Activated T-helper 1 cell treated with anti-CD3 and anti-CD28 coated beads, Interleukin-12 subunit alpha, Interleukin-12 subunit beta, Interleukin-2, Interleukin-4 antibody, amounts not matched to agents 30 ng/mL and 10 ng/mL and 1 ng/mL, durations not matched to agents 14 hours and 24 hours and 36 hours (primary cell): ENCODE results near the gene ISX. TPM values are rescaled to one million over a fixed set of nuclear protein-coding genes. Genes with fewer than 3 reads are reported as not detected.

ENCODE experiments used
- DNase-seq: peaks from one replicate; pipeline ENCODE4 v3.0.0; 2021; ENCODE audit warnings: low spot score
- H3K27ac Mint-ChIP-seq: one replicate; pipeline ENCODE4 v1.8.0; 2021; ENCODE audit warnings: mild to moderate bottlenecking, mixed read lengths
- H3K27me3 Mint-ChIP-seq: one replicate; pipeline ENCODE4 v1.8.0; 2022; ENCODE audit warnings: mild to moderate bottlenecking, moderate library complexity, mixed read lengths; ENCODE audit not compliant: insufficient read depth
- H3K36me3 Mint-ChIP-seq: one replicate; pipeline ENCODE4 v1.8.0; 2021; ENCODE audit warnings: low read depth, mixed read lengths
- H3K4me1 Mint-ChIP-seq: one replicate; pipeline ENCODE4 v1.8.0; 2021; ENCODE audit warnings: low read depth, mixed read lengths
- H3K4me3 Mint-ChIP-seq: one replicate; pipeline ENCODE4 v1.8.0; 2021; ENCODE audit warnings: mild to moderate bottlenecking, moderate library complexity, mixed read lengths
- H3K9me3 Mint-ChIP-seq: one replicate; pipeline ENCODE4 v1.8.0; 2021; ENCODE audit warnings: mixed read lengths
- intact Hi-C: fragments of 100-400 bp; cut with micrococcal nuclease; formaldehyde crosslinking; loops from one replicate; pipeline ENCODE4 v1.15.1; 2024
- total RNA-seq: library from RNA; stranded (reverse); gene quantifications from 2 replicates; pipeline ENCODE4 v1.2.3, GENCODE V29; 2022

The ISX gene
- total RNA-seq, 1 donor from 2014 or later, result not detected

- no peaks in the 10 kb centered on the region for H3K4me1 Mint-ChIP-seq
- no peaks in the 10 kb centered on the region for H3K36me3 Mint-ChIP-seq
- no peak overlapping the region for H3K27ac Mint-ChIP-seq
- H3K9me3 Mint-ChIP-seq, result peaks cover 4% of the 10 kb centered on the region
- no peak overlapping the region for H3K4me3 Mint-ChIP-seq
- peaks cover 3% of the 10 kb centered on the region for H3K27me3 Mint-ChIP-seq
- intact Hi-C loops, result no loop called here
- no peak for DNase-seq
Measured at GRCh38 chr22:35057155-35057554, 8.8 kb upstream of the ISX start.

GRCh38 chr22:35059632-35060031, 6.3 kb upstream of the ISX start:
- H3K4me1 Mint-ChIP-seq, result peaks cover 3% of the 10 kb centered on the region
- H3K27ac Mint-ChIP-seq, result no peak overlapping the region
- intact Hi-C loops, result no loop called here
- H3K36me3 Mint-ChIP-seq, result no peaks in the 10 kb centered on the region
- peaks cover 3% of the 10 kb centered on the region for H3K27me3 Mint-ChIP-seq
- DNase-seq, result no peak
- H3K9me3 Mint-ChIP-seq, result peaks cover 4% of the 10 kb centered on the region
- no peak overlapping the region for H3K4me3 Mint-ChIP-seq

GRCh38 chr22:35064664-35065063, 1.3 kb upstream of the ISX start:
- no peak overlapping the region for H3K4me3 Mint-ChIP-seq
- intact Hi-C loops, result no loop called here
- DNase-seq, result no peak
- H3K27ac Mint-ChIP-seq, result no peak overlapping the region
- peaks cover 3% of the 10 kb centered on the region for H3K27me3 Mint-ChIP-seq
- H3K4me1 Mint-ChIP-seq, result peaks cover 8% of the 10 kb centered on the region
- H3K36me3 Mint-ChIP-seq, result no peaks in the 10 kb centered on the region
- peaks cover 2% of the 10 kb centered on the region for H3K9me3 Mint-ChIP-seq

- no peak overlapping the region for H3K27ac Mint-ChIP-seq
- no peaks in the 10 kb centered on the region for H3K36me3 Mint-ChIP-seq
- no peak for DNase-seq
- intact Hi-C loops, result no loop called here
- H3K27me3 Mint-ChIP-seq, result peaks cover 3% of the 10 kb centered on the region
- H3K4me1 Mint-ChIP-seq, result peaks cover 8% of the 10 kb centered on the region
- no peaks in the 10 kb centered on the region for H3K9me3 Mint-ChIP-seq
- H3K4me3 Mint-ChIP-seq, result no peak overlapping the region
Measured at GRCh38 chr22:35065183-35065582, 775 bp upstream of the ISX start.

GRCh38 chr22:35066768-35067167, 810 bp downstream of the ISX start:
- no peak for DNase-seq
- Mint-ChIP-seq H3K4me1 (peaks cover 8% of the 10 kb centered on the region), H3K36me3 (no peaks in the 10 kb centered on the region), H3K27me3 (peaks cover 3% of the 10 kb centered on the region), H3K9me3 (no peaks in the 10 kb centered on the region), H3K4me3 (no peak overlapping the region), H3K27ac (no peak overlapping the region)
- intact Hi-C loops, result no loop called here

- Mint-ChIP-seq H3K4me3 (no peak overlapping the region), H3K4me1 (peaks cover 6% of the 10 kb centered on the region), H3K27ac (no peak overlapping the region), H3K27me3 (peaks cover 3% of the 10 kb centered on the region), H3K36me3 (no peaks in the 10 kb centered on the region), H3K9me3 (peaks cover 1% of the 10 kb centered on the region)
- intact Hi-C loops, result no loop called here
- DNase-seq, result no peak
Measured at GRCh38 chr22:35069541-35069940, 3.6 kb downstream of the ISX start.

GRCh38 chr22:35070451-35071093, 4.6 kb downstream of the ISX start:
- Mint-ChIP-seq H3K27ac (no peak overlapping the region), H3K9me3 (peaks cover 9% of the 10 kb centered on the region), H3K36me3 (no peaks in the 10 kb centered on the region), H3K4me1 (peaks cover 3% of the 10 kb centered on the region), H3K4me3 (no peak overlapping the region), H3K27me3 (peaks cover 3% of the 10 kb centered on the region)
- no peak for DNase-seq
- intact Hi-C loops, result no loop called here

- Mint-ChIP-seq H3K27me3 (peaks cover 3% of the 10 kb centered on the region), H3K4me1 (no peaks in the 10 kb centered on the region), H3K9me3 (peaks cover 9% of the 10 kb centered on the region), H3K27ac (no peak overlapping the region), H3K36me3 (no peaks in the 10 kb centered on the region), H3K4me3 (no peak overlapping the region)
- no peak for DNase-seq
- intact Hi-C loops, result no loop called here
Measured at GRCh38 chr22:35071784-35072183, 5.8 kb downstream of the ISX start.

- DNase-seq, result no peak
- H3K36me3 Mint-ChIP-seq, result no peaks in the 10 kb centered on the region
- peaks cover 3% of the 10 kb centered on the region for H3K27me3 Mint-ChIP-seq
- H3K4me1 Mint-ChIP-seq, result no peaks in the 10 kb centered on the region
- H3K27ac Mint-ChIP-seq, result no peak overlapping the region
- intact Hi-C loops, result no loop called here
- H3K9me3 Mint-ChIP-seq, result peaks cover 9% of the 10 kb centered on the region
- no peak overlapping the region for H3K4me3 Mint-ChIP-seq
Measured at GRCh38 chr22:35072925-35073324, 7.0 kb downstream of the ISX start.

GRCh38 chr22:35074583-35074982, 8.6 kb downstream of the ISX start:
- Mint-ChIP-seq H3K9me3 (peaks cover 9% of the 10 kb centered on the region), H3K27me3 (no peaks in the 10 kb centered on the region), H3K27ac (no peak overlapping the region), H3K36me3 (no peaks in the 10 kb centered on the region), H3K4me1 (no peaks in the 10 kb centered on the region), H3K4me3 (no peak overlapping the region)
- intact Hi-C loops, result no loop called here
- no peak for DNase-seq

- Mint-ChIP-seq H3K9me3 (peaks cover 9% of the 10 kb centered on the region), H3K27me3 (no peaks in the 10 kb centered on the region), H3K4me3 (no peak overlapping the region), H3K36me3 (no peaks in the 10 kb centered on the region), H3K4me1 (no peaks in the 10 kb centered on the region), H3K27ac (no peak overlapping the region)
- DNase-seq, result no peak
- intact Hi-C loops, result no loop called here
Measured at GRCh38 chr22:35076630-35077029, 10.7 kb downstream of the ISX start.

- H3K9me3 Mint-ChIP-seq, result peaks cover 5% of the 10 kb centered on the region
Measured at GRCh38 chr22:35085621-35086020, 19.7 kb downstream of the ISX start.

GRCh38 chr22:35089139-35089538, 23.2 kb downstream of the ISX start:
- H3K9me3 Mint-ChIP-seq, result no peaks in the 10 kb centered on the region
- no peaks in the 10 kb centered on the region for H3K36me3 Mint-ChIP-seq
- intact Hi-C loops, result no loop called here
- no peaks in the 10 kb centered on the region for H3K27me3 Mint-ChIP-seq
- H3K4me1 Mint-ChIP-seq, result no peaks in the 10 kb centered on the region
- no peak for DNase-seq
- no peak overlapping the region for H3K27ac Mint-ChIP-seq
- H3K4me3 Mint-ChIP-seq, result no peak overlapping the region

More at GRCh38 chr22:35085621-35086020, 19.7 kb downstream of the ISX start:
- intact Hi-C loops, result no loop called here
- H3K4me1 Mint-ChIP-seq, result no peaks in the 10 kb centered on the region
- no peaks in the 10 kb centered on the region for H3K36me3 Mint-ChIP-seq
- no peaks in the 10 kb centered on the region for H3K27me3 Mint-ChIP-seq
- H3K4me3 Mint-ChIP-seq, result no peak overlapping the region
- no peak for DNase-seq
- H3K27ac Mint-ChIP-seq, result no peak overlapping the region

- Mint-ChIP-seq H3K36me3 (no peaks in the 10 kb centered on the region), H3K4me1 (no peaks in the 10 kb centered on the region), H3K9me3 (no peaks in the 10 kb centered on the region), H3K4me3 (no peak overlapping the region), H3K27me3 (no peaks in the 10 kb centered on the region), H3K27ac (no peak overlapping the region)
- no peak for DNase-seq
- intact Hi-C loops, result no loop called here
Measured at GRCh38 chr22:35092406-35092805, 26.4 kb downstream of the ISX start.
